Fibroblast of the aortic adventitia (primary cell): ENCODE measurements around the gene RAPGEF4. TPM values are rescaled to one million over a fixed set of nuclear protein-coding genes. Genes with fewer than 3 reads are reported as not detected.

Experiments used
- DNase-seq: peaks from one replicate; pipeline ENCODE4 v3.0.0-alpha.2; 2010; ENCODE audit warnings: low read depth
- H3K4me3 ChIP-seq: 2 replicates; pipeline ENCODE4 v1.5.1; 2011; ENCODE audit warnings: low read depth, mild to moderate bottlenecking, control low read depth, low read length, moderate library complexity
- CTCF ChIP-seq: IDR thresholded peaks from 2 replicates; pipeline ENCODE4 v1.5.1; 2011; ENCODE audit warnings: mild to moderate bottlenecking, low read length, control low read depth, inconsistent platforms; ENCODE audit not compliant: insufficient read depth
- total RNA-seq: library from RNA; depleted of rRNA; stranded (reverse); fragments of >200 nt; gene quantifications from 2 replicates; pipeline ENCODE4 v1.2.3, GENCODE V29; 2012; ENCODE audit warnings: low replicate concordance

RAPGEF4 gene
- total RNA-seq, 1 donor: 1.3 TPM

GRCh38 chr2:173019755-173020154, 284.1 kb downstream of the RAPGEF4 start:
- H3K4me3 ChIP-seq: no peak overlapping the region
- no peak for DNase-seq
- no peak for TF ChIP-seq CTCF

GRCh38 chr2:173021939-173022371, 286.3 kb downstream of the RAPGEF4 start:
- DNase-seq: peak; percentile 43
- H3K4me3 ChIP-seq: no peak overlapping the region
- TF ChIP-seq CTCF: peak; percentile 39

GRCh38 chr2:173023718-173024117, 288.1 kb downstream of the RAPGEF4 start:
- DNase-seq: no peak
- no peak overlapping the region for H3K4me3 ChIP-seq
- no peak for TF ChIP-seq CTCF

- H3K4me3 ChIP-seq: no peak overlapping the region
- DNase-seq: no peak
- no peak for TF ChIP-seq CTCF
Measured at GRCh38 chr2:173026479-173026878, 290.8 kb downstream of the RAPGEF4 start.

- H3K4me3 ChIP-seq: no peak overlapping the region
- TF ChIP-seq CTCF: peak; percentile 86
- peak; percentile 96 for DNase-seq
Measured at GRCh38 chr2:173027181-173028128, 291.8 kb downstream of the RAPGEF4 start.

- DNase-seq: no peak
- H3K4me3 ChIP-seq: no peak overlapping the region
- no peak for TF ChIP-seq CTCF
Measured at GRCh38 chr2:173028141-173028540, 292.5 kb downstream of the RAPGEF4 start.
